NCI-H2171 treated with DMSO at 0.1 percent for 48 hours (cell line): ENCODE data around the gene TAS1R1.
A peak's percentile ranks its signal among the peaks of the same experiment; 100 is the strongest.

Experiments
- DNase-seq: peaks from one replicate; lab custom pipeline; 2025; lab: John Stamatoyannopoulos, UW

TAS1R1 gene

DNA sequence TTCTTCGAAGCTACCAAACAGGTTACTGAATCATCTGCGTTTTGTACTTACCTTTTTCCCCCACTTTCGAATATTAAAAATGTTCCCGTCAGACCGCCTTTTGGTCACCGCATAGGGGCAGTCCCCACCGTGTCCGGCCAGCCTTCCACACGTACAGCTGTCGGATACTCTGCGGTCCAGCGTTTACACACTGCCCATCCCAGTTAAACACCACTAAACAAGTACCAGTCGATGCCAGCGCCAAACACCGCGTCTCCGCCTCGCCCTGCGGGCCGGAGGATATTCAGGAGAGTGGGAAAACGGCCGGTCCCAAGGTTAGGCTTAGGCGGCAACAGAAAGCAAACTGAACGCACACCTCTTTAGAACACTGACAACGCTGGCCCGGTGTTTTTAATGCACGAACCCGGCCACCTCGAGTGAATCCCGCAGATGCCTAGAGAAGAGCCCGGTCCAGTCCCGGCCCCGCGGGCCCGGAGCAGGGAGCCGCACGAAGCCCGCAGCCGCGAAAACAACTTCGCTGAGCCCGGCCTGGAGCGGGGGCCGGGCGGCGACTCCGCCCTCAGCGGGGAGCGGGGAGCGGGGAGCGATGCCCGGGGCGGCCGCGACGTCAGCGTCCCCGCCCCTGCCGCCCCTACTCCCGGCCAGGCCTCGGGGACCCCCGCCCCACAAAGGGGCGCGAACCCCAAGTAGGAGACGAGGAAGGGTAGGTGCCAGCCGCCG is 57.7 kb downstream of the TAS1R1 start:
- peak; percentile 61 for DNase-seq

DNA sequence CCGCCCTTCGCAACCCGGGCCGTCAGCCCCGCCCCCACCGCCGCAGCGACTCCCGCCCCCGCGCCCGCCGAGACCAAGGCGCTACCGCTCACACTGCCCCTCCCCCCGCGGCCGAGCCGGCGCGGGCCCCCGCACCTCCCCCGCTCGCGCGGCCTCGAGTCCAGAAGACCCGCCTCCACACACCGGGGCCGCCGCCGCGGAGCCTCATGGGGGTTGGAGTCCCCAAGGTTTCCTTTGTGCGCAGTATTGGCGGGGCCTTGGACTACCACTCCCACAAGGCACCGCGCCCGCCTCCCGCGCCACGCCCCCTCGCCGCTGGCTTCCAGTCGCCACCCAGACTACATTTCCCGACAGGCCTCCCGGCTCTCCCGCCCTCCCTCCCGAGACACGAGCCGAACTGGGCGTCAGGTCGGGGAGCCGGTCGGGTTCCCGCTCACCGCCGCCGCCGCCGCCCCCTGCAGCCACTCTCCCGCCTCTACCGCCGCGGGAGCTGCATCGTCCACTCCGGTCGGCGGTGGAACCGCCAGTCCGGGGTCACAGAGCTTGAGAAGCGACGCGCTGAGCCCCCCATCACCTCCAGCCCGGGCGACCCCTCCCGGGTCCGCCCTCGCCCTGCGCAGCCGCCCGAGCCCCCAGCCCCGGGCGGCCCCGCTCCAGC is 58.4 kb downstream of the TAS1R1 start, which contains the start of gene PHF13:
Gene PHF13, plus strand, starts transcription at position 371 of the 658 bp plus-strand sequence. CDS start 336 bp downstream, outside the sequence.
- peak; percentile 98 for DNase-seq

DNA sequence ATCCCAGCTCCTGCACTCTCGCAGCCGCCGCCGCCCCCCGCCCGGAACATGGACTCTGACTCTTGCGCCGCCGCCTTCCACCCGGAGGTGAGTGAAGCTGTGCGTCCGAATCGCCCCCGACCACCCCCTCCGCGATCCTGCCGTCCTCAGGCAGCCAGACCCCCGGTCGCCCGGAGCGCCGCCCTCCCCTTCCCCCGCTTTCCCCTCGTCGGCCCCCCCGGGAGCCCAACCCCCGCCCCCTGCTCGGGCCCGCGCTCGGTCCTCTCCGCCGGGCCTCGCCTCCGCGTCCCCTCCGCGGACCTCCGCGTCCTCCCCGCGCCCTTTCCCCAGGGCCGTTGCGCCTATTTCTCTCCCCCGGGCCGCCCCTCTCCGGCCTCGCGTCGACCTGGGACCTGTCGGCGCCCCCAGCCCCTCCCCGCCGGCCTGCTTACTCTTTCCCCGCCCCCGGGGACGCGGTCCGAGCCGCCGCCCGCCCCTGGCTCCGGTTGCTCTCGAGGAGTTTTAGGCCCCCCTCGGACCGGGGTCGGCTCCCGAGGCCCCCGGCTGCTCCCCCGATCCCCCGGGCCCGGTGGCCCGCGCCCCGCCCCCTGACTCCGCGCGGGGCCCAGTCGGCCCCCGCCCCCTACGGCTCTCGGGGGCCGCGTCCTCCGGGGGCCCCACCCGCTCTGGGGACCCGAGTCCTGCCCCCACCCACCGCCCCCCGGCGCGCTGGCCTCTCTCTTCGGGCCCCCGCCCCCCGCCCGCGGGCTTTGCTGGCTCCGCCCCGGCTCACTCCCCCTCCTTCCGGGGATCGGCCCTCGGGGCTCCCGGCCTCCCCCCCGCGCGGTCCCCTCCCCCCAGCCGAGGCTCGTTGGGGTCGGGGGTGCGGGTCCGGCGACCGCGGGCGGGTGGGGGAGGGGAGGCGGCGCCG is 59.2 kb downstream of the TAS1R1 start:
- DNase-seq = no peak

DNA sequence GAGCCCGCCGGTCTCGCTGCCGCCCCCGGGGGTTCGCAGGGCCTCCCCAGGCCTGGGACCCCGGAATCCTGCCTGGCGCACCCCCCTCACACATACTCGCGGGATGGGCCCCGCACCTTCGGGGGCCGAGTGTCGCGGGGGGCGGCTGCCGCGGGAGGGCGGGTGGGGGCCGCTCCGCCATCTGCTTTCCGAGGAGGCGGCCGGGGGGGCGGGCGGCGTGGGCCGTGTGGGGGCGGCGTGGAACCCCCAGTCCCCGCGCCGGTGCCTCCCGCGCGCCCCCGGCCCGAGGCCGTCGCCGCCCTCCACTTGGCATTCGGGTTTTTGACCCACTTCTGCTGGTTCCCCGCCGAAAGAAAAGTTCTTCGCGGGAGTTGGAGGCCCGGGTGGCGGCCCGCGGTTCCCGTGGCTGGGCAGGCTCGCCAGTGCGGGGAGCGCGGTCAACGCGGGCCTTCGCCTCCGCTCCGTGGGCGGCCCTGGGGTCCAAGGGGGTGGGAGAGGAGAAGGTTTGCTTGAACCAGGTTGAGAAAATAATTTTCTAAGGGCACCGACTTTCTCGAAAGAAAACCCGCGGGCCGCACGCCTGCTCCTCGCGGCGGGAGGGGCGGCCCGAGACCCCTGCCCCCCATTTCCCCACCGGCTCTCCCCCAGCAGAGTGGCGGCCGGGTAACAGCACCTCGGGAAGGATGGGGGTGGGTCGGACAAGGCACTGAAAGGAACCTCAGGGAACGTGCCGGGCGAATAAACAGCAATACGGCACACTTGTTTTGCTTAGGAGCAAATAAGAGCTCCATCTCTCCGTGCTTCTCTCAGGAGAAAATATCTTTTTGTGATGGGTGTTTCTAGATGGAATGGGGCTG is 60.0 kb downstream of the TAS1R1 start:
- no peak for DNase-seq

DNA sequence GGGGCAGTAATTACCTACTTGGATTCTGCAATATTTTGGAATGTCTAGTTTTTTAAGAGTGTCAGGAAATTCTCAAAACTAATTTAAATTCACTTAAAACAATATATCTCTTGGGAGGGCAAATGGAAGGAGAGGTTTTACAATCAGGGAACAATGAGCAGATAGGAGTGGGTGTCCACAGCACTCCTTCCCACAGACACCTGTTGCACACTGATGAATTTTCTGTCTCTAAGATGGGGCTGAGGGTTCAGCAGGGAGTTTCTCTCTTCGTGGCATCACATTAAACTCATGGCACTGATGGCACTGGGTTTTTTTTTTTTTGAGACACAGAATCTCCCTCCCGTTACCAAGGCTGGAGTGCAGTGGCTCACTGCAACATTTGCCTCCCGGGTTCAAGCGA is 63.9 kb downstream of the TAS1R1 start:
- DNase-seq = no peak

DNA sequence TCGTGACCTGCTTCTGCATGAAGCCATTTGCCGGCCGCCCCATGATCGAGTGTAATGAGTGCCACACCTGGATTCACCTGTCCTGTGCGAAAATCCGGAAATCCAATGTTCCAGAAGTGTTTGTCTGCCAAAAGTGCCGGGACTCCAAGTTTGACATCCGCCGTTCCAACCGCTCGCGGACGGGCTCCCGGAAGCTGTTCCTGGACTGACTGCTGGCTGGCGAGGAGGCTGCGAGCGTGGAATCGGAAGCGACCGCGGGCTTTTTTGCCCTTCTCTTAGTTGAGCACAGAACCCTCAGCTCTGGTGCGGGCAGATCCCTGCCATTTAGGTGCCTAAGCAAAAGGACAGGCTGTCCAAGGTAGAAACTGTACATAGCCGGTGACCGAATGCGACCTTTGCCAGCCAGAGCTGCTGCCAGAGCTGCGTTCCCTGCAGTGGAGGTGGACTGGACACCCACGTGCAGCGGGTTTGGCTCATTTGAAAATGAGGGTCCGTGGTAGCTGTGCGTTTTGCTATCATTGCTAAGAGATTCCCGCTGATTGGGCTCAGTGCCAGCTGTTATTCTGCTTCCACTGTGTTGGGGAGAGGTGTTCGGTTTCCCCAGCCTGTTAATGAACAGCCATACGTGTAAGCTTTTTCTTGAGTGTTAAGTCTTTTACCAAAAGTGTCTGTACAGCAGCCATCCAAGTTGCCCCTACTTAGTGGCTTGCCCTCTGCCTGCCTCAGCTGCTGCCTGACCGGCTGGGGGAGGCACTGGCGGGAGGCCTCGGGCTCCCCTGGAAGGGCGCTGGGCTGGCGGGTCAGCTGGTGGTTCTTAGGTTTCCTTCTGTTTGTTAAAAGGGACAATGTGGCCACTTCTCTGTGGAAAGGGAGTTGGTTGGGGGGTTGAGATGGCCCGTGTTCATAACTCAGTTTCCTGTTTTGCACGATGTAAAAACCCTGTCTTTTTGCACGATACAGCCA is 66.6 kb downstream of the TAS1R1 start:
- no peak for DNase-seq

DNA sequence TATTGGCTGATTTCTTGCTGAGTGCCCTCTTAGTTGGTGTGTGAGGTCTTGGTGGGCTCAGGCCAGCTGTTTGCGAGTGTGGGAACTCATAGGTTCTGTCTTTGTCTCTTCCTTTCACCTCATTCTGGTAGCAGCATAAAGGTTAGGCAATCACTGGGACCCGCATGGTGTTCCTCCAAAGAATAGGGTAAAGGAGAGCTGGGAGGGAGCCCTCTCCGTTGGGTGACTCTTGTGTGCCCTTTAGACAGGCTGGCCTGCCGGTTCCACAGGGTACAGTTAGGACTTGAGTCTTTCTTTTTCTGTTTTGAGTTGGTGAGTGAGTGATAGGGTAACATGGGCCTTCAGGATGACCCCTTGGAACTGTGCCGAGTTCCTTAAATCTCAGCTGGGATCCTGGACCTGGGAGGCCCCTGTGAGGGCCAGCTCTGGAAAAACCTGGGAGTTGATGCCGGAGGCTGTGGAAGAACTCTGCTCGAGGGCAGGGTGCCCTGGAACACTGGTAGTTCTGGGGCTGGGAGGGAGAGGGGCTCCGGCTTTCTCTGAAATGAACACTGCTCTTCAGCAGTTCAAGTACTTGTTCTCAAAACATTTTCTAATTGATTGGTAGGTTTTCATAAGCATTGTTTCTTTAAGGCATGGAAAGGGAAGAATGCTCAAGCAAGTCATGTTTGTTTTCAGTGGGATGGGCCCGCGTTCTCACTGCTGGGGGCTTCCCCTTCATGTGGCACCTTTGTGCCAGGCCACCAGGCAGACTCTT is 67.5 kb downstream of the TAS1R1 start:
- no peak for DNase-seq

DNA sequence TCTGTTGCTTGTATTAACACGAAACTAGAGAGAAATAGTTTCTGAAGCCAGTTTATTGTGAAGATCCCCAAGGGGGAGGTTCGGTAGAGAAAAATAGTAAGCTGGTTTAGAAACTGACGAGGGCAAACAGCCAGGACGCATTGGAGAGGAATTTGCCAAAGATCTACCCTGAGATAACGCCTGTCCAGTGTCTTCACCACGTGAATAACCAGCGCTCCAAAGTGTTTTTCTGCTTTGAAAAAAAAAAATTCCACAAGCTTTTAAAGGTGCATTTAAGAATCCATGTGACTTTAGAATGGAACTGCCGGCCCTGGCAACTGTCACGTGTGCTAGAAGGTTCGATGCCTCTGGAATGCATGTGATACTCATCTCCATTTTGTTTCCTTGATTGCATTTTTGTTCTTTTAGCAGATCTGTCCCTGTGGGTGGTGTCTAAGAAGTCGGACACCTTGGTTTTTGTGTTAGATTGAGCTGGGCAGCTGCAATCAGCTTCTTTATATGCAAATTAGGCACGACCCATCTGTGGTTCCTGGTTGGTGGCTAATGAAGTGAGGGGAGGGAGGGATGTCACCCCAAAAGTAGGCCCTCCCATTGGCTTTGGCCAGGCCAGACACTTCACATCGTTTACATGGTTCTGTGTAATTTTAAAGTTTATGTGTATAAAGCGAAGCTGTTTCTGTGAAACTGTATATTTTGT is 68.3 kb downstream of the TAS1R1 start:
- no peak for DNase-seq

DNA sequence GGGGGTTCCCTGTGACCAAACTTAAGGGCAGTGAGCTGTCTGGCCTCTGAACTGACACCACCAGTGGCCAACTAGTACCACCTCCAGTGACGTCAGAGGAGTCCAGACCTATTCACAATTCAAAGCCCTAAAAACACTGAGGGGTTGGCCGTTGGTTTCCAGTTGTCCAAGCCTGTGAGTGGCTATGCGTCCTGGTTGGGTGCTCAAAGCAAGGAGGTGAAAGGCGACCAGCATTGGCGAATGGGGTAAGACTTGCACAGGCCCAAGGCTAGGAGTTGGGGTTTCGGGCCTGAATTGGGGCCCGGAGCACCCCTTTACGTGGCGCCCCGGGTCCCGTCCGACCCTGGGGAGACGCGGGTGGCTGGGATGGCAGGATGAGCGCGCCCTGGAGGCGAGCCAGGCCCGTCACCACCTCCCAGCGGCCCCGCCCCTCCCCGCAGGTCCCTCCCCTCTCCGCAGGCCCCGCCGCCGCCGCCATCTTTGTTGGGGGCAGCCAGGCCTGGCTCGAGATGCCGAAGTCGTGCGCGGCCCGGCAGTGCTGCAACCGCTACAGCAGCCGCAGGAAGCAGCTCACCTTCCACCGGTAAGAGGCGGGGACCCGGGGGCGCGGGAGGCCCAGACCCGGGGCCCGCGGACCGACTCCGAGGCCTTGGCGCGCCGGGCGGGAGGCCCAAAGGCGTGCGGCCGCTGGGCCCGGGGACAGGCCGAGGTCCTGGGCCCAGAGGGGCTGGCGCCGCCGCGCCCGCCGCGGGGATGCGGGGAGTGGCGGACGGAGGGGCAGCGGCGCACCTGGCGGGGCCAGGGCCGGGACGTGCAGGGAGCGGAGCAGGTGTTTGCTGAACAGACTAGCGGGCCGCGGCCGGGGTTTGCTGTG is 69.8 kb downstream of the TAS1R1 start, which contains the start of gene THAP3:
Gene THAP3, plus strand, starts transcription at position 159 of the 874 bp plus-strand sequence. Its CDS starts 351 bp downstream, at position 510.
- DNase-seq = peak; percentile 76

DNA sequence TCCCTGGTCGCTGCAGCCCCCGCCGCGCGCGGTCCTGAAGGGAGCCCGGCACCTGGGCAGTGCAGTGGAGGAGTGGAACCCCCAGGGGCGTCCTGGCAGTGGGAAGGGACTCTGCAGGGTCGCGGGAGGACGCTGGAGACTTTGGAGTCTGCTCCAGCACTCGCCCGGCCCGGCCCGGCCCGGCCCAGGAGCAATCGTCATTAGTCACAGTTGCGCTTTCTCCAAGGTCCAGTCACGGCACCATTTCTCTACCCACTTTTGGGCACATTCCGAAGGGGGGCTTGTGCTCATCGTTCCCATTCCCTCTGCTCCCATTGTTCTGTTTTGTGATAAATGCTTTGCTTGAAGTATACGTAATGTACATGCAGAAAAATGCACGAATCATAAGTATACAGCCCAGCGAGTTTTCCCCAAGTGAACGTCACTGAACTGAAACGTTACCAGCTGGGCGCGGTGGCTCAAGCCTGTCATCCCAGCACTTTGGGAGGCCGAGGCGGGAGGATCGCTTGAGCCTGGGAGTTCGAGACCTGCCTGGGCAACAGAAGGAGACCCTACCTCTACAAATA is 70.6 kb downstream of the TAS1R1 start:
- DNase-seq = no peak

DNA sequence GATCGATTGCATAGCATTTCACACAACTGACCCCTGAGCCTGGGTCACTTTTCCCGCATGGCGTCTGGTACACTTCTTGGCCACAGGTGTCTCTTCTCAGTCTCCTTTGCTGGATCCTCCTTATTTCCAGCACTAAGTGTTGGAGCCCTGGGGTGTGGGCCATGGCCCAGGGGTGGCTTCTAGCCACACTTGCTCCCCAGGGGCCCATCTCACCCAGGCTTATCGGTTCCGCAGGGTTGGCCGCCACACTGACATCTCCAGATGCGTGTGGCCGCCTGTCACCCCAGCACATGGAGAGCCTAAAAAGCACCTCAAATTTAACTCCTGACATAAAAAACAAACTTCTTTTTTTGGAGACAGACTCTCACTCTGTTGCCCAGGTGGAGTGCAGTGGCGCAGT is 71.9 kb downstream of the TAS1R1 start:
- no peak for DNase-seq

DNA sequence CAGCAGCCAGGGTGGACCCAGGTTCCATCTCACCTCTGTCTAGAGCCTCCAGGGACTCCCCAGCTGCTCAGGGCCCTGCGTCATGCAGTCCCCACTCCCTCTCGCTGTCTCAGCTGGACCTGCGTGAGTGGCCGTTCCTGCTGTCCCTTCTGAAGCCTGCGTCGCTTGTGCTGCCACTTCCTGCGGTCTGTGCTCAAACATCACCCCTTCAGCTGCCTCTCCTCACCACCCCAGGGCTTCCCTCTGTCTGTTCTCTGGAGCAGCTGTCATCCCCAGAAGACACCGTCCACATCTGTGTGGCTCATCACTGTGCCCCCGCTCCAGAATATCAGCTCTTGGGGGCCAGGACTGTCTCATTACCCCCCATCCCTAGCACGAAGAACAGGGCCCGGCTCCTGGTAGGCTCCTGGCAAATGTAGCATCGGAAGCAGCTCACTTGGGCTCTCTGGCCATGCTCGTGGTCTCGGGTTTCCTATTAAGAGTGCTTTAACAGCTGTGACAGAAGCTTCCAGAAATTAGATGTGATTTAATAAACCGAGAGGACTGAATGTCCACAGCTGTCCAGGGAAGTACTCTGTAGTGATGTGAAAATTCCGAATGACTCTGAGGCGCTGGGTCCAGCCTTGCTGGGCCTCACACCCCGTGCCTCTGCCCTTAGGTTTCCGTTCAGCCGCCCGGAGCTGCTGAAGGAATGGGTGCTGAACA is 72.9 kb downstream of the TAS1R1 start:
- DNase-seq = no peak

DNA sequence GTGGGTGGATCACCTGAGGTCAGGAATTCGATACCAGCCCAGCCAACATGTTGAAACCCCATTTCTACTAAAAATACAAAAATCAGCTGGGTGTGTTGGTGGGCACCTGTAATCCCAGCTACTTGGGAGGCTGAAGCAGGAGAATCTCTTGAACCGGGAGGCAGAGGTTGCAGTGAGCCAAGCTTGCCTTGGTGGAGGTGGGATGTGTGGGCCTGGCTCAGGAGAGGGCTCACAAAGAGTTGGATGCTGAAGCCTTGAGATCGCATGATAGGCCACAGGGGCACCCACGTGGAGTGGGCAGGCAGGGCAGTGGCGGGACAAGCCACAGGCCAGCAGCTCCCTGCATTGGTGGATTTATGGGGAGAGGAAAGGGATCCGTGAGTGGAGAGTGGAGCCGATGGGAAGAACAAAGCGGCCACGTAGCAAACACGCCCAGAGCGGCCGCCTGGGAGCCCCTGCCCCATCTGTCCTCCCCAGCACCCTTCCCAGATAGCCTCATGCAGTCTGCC is 73.9 kb downstream of the TAS1R1 start:
- no peak for DNase-seq
